ENCODE results near the gene MAGEA11.

DNA sequence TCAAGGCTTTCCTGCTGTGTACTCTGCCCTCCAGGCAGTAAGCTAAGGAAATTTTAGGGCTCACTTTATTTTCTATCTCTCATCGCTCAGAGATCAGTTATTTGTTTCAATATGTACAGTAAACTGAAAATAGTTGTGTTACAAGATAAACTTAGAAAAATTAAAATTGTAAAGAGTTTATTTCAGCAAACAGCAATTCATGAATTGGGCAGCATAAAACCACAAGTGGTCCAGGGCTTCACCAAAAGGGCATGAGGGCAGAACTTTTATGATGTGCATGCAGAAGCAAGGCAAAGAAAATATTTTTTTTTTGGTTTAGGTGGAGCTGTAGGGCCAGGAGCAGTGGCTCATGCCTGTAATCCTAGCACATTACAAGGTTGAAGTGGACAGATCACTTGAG lies 20.1 kb upstream of the MAGEA11 start:
- TF ChIP-seq POLR2AphosphoS5 (IDR thresholded peaks at IDR 0.05; ENCODE audit: low read depth, low read length) (no peak), TAF1 (IDR thresholded peaks at IDR 0.05; ENCODE audit: borderline replicate concordance, insufficient read depth, low read length) (no peak), SIN3A (IDR thresholded peaks at IDR 0.05; ENCODE audit: borderline replicate concordance, insufficient read depth, low read length) (no peak)
- TF ChIP-seq, protein P1, sequence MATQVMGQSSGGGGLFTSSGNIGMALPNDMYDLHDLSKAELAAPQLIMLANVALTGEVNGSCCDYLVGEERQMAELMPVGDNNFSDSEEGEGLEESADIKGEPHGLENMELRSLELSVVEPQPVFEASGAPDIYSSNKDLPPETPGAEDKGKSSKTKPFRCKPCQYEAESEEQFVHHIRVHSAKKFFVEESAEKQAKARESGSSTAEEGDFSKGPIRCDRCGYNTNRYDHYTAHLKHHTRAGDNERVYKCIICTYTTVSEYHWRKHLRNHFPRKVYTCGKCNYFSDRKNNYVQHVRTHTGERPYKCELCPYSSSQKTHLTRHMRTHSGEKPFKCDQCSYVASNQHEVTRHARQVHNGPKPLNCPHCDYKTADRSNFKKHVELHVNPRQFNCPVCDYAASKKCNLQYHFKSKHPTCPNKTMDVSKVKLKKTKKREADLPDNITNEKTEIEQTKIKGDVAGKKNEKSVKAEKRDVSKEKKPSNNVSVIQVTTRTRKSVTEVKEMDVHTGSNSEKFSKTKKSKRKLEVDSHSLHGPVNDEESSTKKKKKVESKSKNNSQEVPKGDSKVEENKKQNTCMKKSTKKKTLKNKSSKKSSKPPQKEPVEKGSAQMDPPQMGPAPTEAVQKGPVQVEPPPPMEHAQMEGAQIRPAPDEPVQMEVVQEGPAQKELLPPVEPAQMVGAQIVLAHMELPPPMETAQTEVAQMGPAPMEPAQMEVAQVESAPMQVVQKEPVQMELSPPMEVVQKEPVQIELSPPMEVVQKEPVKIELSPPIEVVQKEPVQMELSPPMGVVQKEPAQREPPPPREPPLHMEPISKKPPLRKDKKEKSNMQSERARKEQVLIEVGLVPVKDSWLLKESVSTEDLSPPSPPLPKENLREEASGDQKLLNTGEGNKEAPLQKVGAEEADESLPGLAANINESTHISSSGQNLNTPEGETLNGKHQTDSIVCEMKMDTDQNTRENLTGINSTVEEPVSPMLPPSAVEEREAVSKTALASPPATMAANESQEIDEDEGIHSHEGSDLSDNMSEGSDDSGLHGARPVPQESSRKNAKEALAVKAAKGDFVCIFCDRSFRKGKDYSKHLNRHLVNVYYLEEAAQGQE (IDR thresholded peaks at IDR 0.05; ENCODE audit: insufficient read depth in 1 of 2, low read depth in 2 of 2, low read length in 2 of 2) = no peak
